GM12878 (cell line): ENCODE results near the gene DDX5. TPM values are rescaled to one million over a fixed set of nuclear protein-coding genes. Genes with fewer than 3 reads are reported as not detected.

Experiments
- ATAC-seq: fragments of 200-7000 bp; cut with Tn5 transposase; 3 replicates; pipeline ENCODE4 v1.9.1; 2020; ENCODE audit warnings: mild to moderate bottlenecking, moderate library complexity
- BruUV-seq: library from RNA; stranded (reverse); fragments of 400-500 nt; replicated peaks from 2 replicates; lab custom pipeline; 2021; lab: Mats Ljungman, UMichigan
- CTCF ChIA-PET: fragments of 300-600 bp; sonication (Branson Sonifier 250); formaldehyde crosslinking; extraction: SDS; loops from one replicate; lab custom pipeline; 2021; ENCODE audit warnings: inconsistent platforms; lab: Yijun Ruan, JAX
- POLR2A ChIA-PET: fragments of 350-600 bp; formaldehyde crosslinking; extraction: SDS; loops from one replicate; lab custom pipeline; 2021; ENCODE audit warnings: inconsistent platforms; lab: Charles Lee
- RAD21 ChIA-PET: fragments of 300-600 bp; sonication (Branson Sonifier 250); formaldehyde crosslinking; loops from one replicate; lab custom pipeline; 2023; ENCODE audit warnings: antibody characterized with exemption; ENCODE audit not compliant: unreplicated experiment; lab: Charles Lee
- SMC1A ChIA-PET: fragments of 300-600 bp; sonication (Branson Sonifier 250); formaldehyde crosslinking; loops from one replicate; lab custom pipeline; 2023; ENCODE audit not compliant: unreplicated experiment, uncharacterized antibody; lab: Charles Lee
- DNase-seq: peaks from one replicate; pipeline ENCODE4 v3.0.0-alpha.2; 2011; ENCODE audit warnings: low read depth, low spot score
- FAIRE-seq: peaks from 3 replicates; lab custom pipeline; 2011; peaks lifted over from hg19 to GRCh38; lab: Jason Lieb, UNC
- H2AFZ ChIP-seq: 2 replicates; pipeline ENCODE4 v1.6.0; 2011; ENCODE audit warnings: low read depth, low read length, control low read depth; ENCODE audit not compliant: control insufficient read depth
- H3K27ac ChIP-seq: 2 replicates; pipeline ENCODE4 v1.5.1; 2011; ENCODE audit warnings: control low read depth; ENCODE audit not compliant: control insufficient read depth, insufficient read depth
- H3K27me3 ChIP-seq, 2 experiments: replicated peaks in 1 of 2; 2 replicates each; pipeline versions ENCODE4 v1.6.0 to v1.6.1; 2011; ENCODE audit warnings: low read length in 1 of 2; ENCODE audit not compliant: control insufficient read depth in 2 of 2, insufficient read depth in 2 of 2
- H3K36me3 ChIP-seq, 2 experiments: 2 replicates each; pipeline ENCODE4 v1.5.1; 2011; ENCODE audit warnings: low read length in 1 of 2; ENCODE audit not compliant: control insufficient read depth in 2 of 2, insufficient read depth in 2 of 2
- H3K4me1 ChIP-seq: 2 replicates; pipeline ENCODE4 v1.6.1; 2011; ENCODE audit warnings: mild to moderate bottlenecking, low read length, moderate library complexity, mixed read lengths; ENCODE audit not compliant: control insufficient read depth, insufficient read depth
- H3K4me2 ChIP-seq: 2 replicates; pipeline ENCODE4 v1.6.0; 2011; ENCODE audit warnings: control low read depth; ENCODE audit not compliant: control insufficient read depth, insufficient read depth
- H3K4me3 ChIP-seq: fragments of 200-600 bp; sonication (generic); 2 replicates; pipeline ENCODE4 v1.5.1; 2016
- H3K79me2 ChIP-seq: 2 replicates; pipeline ENCODE4 v1.6.0; 2011; ENCODE audit warnings: low read length; ENCODE audit not compliant: control insufficient read depth, insufficient read depth
- H3K9ac ChIP-seq: 2 replicates; pipeline ENCODE4 v1.8.0; 2011; ENCODE audit warnings: low read length, control low read depth, mixed read lengths; ENCODE audit not compliant: control insufficient read depth, insufficient read depth
- H3K9me3 ChIP-seq: replicated peaks from 3 replicates; pipeline ENCODE4 v1.5.1; 2011; ENCODE audit warnings: mild to moderate bottlenecking, low read length; ENCODE audit not compliant: control insufficient read depth, insufficient read depth
- H4K20me1 ChIP-seq: 2 replicates; pipeline ENCODE4 v1.6.0; 2011; ENCODE audit not compliant: control insufficient read depth, insufficient read depth
- BCL11A ChIP-seq: IDR thresholded peaks from 2 replicates; pipeline ENCODE4 v1.6.1; 2011; ENCODE audit warnings: low read depth, low read length
- EZH2 ChIP-seq: IDR thresholded peaks from 2 replicates; pipeline ENCODE4 v1.6.1; 2012; ENCODE audit warnings: low read depth, mild to moderate bottlenecking, control low read depth, inconsistent platforms, low read length, borderline replicate concordance; ENCODE audit not compliant: control insufficient read depth
- FOXM1 ChIP-seq: IDR thresholded peaks from 2 replicates; pipeline ENCODE4 v1.6.1; 2012; ENCODE audit warnings: low read depth, mild to moderate bottlenecking, inconsistent platforms, low read length, moderate library complexity
- HCFC1 ChIP-seq: fragments of 150-350 bp; IDR thresholded peaks from 2 replicates; pipeline ENCODE4 v1.6.1; 2014; ENCODE audit warnings: low read length
- IKZF2 ChIP-seq, 2 experiments: fragments of 450-650 bp; IDR thresholded peaks; 2 replicates each; pipeline ENCODE4 v1.6.1; 2017; ENCODE audit warnings: mild to moderate bottlenecking in 2 of 2, moderate library complexity in 2 of 2
- MEF2A ChIP-seq: IDR thresholded peaks from 2 replicates; pipeline ENCODE4 v1.6.1; 2011; ENCODE audit warnings: low read depth, mild to moderate bottlenecking, low read length, moderate library complexity; ENCODE audit not compliant: insufficient read depth
- NRF1 ChIP-seq: conservative IDR thresholded peaks from 2 replicates; pipeline ENCODE4 v1.6.1; 2011; ENCODE audit warnings: mild to moderate bottlenecking, low read depth, low read length, improper control_type of control experiment
- PAX8 ChIP-seq: fragments of 450-650 bp; IDR thresholded peaks from 2 replicates; pipeline ENCODE4 v1.6.1; 2017; ENCODE audit warnings: mild to moderate bottlenecking, moderate library complexity
- TAF1 ChIP-seq: IDR thresholded peaks from 2 replicates; pipeline ENCODE4 v1.6.1; 2011; ENCODE audit warnings: mild to moderate bottlenecking, low read depth, low read length, borderline replicate concordance
- WGBS: methylation state at CpG from one replicate; pipeline ENCODE4 v1.1.6; 2016; ENCODE audit warnings: low lambda C conversion rate; ENCODE audit not compliant: insufficient replicate concordance, insufficient coverage; ENCODE audit errors: missing lambda C conversion rate; 5-methylcytosine and 5-hydroxymethylcytosine counted together
- in situ Hi-C: fragments of 300-500 bp; cut with MboI; formaldehyde crosslinking; loops from 9 replicates; pipeline ENCODE4 v1.14.3; 2018; ENCODE audit warnings: mixed read lengths
- intact Hi-C: fragments of 100-400 bp; cut with micrococcal nuclease; formaldehyde crosslinking; loops from one replicate; pipeline ENCODE4 v1.14.2; 2022; ENCODE audit not compliant: unreplicated experiment
- polyA plus RNA-seq, 11 experiments: library from polyadenylated mRNA; depleted of rRNA in 4 of 11; unstranded in 6 of 11; stranded (reverse) in 5 of 11; fragments of >200 nt; fragmentation: Nextera tagmentation in 4 of 11; fragmentation: Illumina TruSeq in 1 of 11; extraction: Ambion mirVana in 4 of 11; extraction: Trizol in 1 of 11; gene quantifications; 1 replicate in 1 of 11; 2 replicates in 10 of 11; pipeline versions ENCODE4 v1.2.1 to v1.2.3, GENCODE V29; 2011 to 2016; ENCODE audit warnings: inconsistent platforms in 2 of 11, missing spikeins in 2 of 11, low read depth in 1 of 11
- total RNA-seq, 4 experiments: library from RNA; depleted of rRNA in 3 of 4; stranded (reverse); fragments of >200 nt in 3 of 4; fragmentation: Illumina TruSeq in 1 of 4; extraction: Trizol in 1 of 4; gene quantifications; 2 replicates each; pipeline versions ENCODE4 v1.2.1 to v1.2.3, GENCODE V29; 2013 to 2021
- TF ChIP-seq, protein P1 (sequence below): fragments of 450-650 bp; IDR thresholded peaks from 2 replicates; pipeline ENCODE4 v1.6.1; 2014; ENCODE audit warnings: mild to moderate bottlenecking
- TF ChIP-seq, protein P2 (sequence below): fragments of 450-650 bp; IDR thresholded peaks from 2 replicates; pipeline ENCODE4 v1.6.1; 2016; ENCODE audit warnings: mild to moderate bottlenecking, moderate library complexity, borderline replicate concordance
- TF ChIP-seq, protein P3 (sequence below): fragments of 450-650 bp; IDR thresholded peaks from 2 replicates; pipeline ENCODE4 v1.6.1; 2016; ENCODE audit warnings: mild to moderate bottlenecking

DDX5 gene
- total and polyA plus RNA-seq, 10 of the 15 experiments (the other 5 are each of a cell fraction or from before 2014, with no cell fraction given) = 257 to 1,423 (median 719) TPM

DNA sequence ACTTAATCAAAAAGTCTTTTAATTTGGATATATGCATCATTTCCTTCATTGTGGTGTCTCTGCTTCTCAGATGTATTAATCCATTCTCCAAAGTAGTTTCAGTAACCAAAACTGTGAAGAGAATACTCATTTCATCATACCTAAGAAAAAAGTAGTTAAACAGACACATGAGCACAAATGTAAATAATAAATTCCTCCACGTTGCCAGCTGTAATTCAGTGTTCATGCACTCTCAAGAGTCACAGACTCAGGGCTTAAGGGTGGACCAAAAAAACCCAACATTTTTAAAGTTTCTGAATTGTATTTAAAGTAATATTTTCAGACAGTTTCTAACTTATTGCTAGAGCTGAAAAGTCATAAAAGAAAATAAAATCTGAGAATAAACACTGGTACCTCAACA is 28.2 kb downstream of the DDX5 start:
- Histone ChIP-seq H4K20me1 (no peaks in the 10 kb centered on the region), H2AFZ (no peak overlapping the region), H3K9ac (no peak overlapping the region), H3K27ac (no peak overlapping the region), H3K4me3 (no peak overlapping the region), H3K4me2 (no peak overlapping the region), H3K36me3 (peaks cover 2 to 13% of the 10 kb centered on the region in 2 experiments; a peak in 3 of 4 replicates), H3K4me1 (no peaks in the 10 kb centered on the region), H3K79me2 (no peaks in the 10 kb centered on the region), H3K9me3 (no peaks in the 10 kb centered on the region), H3K27me3 (no peaks in the 10 kb centered on the region)
- intact Hi-C loops (no loop called here), in situ Hi-C loops (no loop called here)
- ChIA-PET POLR2A (interaction anchor here (0.9 to 1.2 kb wide), 2 partner anchors 27 to 121 kb away, joined by 3 read pairs; no protein-coding TSS in a partner anchor), RAD21 (interaction anchor here (1.0 kb wide), 2 partner anchors 59 to 171 kb away, joined by 3 to 4 read pairs; no protein-coding TSS in a partner anchor), SMC1A (interaction anchor here (1.1 to 3.9 kb wide), 5 partner anchors 10 to 57 kb away, joined by 3 to 21 read pairs (median 6); no protein-coding TSS in a partner anchor), CTCF (interaction anchor here (1.0 to 2.4 kb wide), 5 partner anchors 14 to 150 kb away, joined by 3 to 11 read pairs (median 4); no protein-coding TSS in a partner anchor)
- DNase-seq (no peak), FAIRE-seq (no peak), ATAC-seq (no peak)
- TF ChIP-seq, protein P1, sequence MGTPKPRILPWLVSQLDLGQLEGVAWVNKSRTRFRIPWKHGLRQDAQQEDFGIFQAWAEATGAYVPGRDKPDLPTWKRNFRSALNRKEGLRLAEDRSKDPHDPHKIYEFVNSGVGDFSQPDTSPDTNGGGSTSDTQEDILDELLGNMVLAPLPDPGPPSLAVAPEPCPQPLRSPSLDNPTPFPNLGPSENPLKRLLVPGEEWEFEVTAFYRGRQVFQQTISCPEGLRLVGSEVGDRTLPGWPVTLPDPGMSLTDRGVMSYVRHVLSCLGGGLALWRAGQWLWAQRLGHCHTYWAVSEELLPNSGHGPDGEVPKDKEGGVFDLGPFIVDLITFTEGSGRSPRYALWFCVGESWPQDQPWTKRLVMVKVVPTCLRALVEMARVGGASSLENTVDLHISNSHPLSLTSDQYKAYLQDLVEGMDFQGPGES = no peak
- TF ChIP-seq, protein P2, sequence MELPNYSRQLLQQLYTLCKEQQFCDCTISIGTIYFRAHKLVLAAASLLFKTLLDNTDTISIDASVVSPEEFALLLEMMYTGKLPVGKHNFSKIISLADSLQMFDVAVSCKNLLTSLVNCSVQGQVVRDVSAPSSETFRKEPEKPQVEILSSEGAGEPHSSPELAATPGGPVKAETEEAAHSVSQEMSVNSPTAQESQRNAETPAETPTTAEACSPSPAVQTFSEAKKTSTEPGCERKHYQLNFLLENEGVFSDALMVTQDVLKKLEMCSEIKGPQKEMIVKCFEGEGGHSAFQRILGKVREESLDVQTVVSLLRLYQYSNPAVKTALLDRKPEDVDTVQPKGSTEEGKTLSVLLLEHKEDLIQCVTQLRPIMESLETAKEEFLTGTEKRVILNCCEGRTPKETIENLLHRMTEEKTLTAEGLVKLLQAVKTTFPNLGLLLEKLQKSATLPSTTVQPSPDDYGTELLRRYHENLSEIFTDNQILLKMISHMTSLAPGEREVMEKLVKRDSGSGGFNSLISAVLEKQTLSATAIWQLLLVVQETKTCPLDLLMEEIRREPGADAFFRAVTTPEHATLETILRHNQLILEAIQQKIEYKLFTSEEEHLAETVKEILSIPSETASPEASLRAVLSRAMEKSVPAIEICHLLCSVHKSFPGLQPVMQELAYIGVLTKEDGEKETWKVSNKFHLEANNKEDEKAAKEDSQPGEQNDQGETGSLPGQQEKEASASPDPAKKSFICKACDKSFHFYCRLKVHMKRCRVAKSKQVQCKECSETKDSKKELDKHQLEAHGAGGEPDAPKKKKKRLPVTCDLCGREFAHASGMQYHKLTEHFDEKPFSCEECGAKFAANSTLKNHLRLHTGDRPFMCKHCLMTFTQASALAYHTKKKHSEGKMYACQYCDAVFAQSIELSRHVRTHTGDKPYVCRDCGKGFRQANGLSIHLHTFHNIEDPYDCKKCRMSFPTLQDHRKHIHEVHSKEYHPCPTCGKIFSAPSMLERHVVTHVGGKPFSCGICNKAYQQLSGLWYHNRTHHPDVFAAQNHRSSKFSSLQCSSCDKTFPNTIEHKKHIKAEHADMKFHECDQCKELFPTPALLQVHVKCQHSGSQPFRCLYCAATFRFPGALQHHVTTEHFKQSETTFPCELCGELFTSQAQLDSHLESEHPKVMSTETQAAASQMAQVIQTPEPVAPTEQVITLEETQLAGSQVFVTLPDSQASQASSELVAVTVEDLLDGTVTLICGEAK = no peak
- no peak for TF ChIP-seq FOXM1
- no peak for TF ChIP-seq TAF1
- no peak for TF ChIP-seq PAX8
- TF ChIP-seq NRF1 = no peak
- TF ChIP-seq HCFC1 = no peak
- TF ChIP-seq EZH2 = no peak
- TF ChIP-seq, protein P3, sequence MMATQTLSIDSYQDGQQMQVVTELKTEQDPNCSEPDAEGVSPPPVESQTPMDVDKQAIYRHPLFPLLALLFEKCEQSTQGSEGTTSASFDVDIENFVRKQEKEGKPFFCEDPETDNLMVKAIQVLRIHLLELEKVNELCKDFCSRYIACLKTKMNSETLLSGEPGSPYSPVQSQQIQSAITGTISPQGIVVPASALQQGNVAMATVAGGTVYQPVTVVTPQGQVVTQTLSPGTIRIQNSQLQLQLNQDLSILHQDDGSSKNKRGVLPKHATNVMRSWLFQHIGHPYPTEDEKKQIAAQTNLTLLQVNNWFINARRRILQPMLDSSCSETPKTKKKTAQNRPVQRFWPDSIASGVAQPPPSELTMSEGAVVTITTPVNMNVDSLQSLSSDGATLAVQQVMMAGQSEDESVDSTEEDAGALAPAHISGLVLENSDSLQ = no peak
- no peak for TF ChIP-seq IKZF2 (IDR thresholded peaks at IDR 0.05)
- TF ChIP-seq MEF2A = no peak
- no peak for TF ChIP-seq BCL11A
- WGBS = 9% methylated on average over 1 of the region's 1 CpG
- BruUV-seq = no TSS peak
